Activated T-helper 2 cell treated with anti-CD3 and anti-CD28 coated beads, Interferon-gamma antibody, Interleukin-2, Interleukin-4, amounts not matched to agents 10 μg/mL and 5 μg/mL and 100 μg/mL, durations not matched to agents 14 hours and 24 hours and 36 hours (primary cell): ENCODE measurements around the gene SC5D. TPM values are rescaled to one million over a fixed set of nuclear protein-coding genes. Genes with fewer than 3 reads are reported as not detected.
A peak's percentile ranks its signal among the peaks of the same experiment; 100 is the strongest.

Source experiments
- DNase-seq: peaks from one replicate; pipeline ENCODE4 v3.0.0; 2021; ENCODE audit warnings: low spot score
- H3K27ac Mint-ChIP-seq: one replicate; pipeline ENCODE4 v1.8.0; 2021; ENCODE audit warnings: mixed read lengths
- H3K27me3 Mint-ChIP-seq: one replicate; pipeline ENCODE4 v1.8.0; 2021; ENCODE audit warnings: low read depth, mixed read lengths
- H3K36me3 Mint-ChIP-seq: one replicate; pipeline ENCODE4 v1.8.0; 2021; ENCODE audit warnings: low read depth, mixed read lengths
- H3K4me1 Mint-ChIP-seq: one replicate; pipeline ENCODE4 v1.8.0; 2021; ENCODE audit warnings: low read depth, mixed read lengths
- H3K4me3 Mint-ChIP-seq: one replicate; pipeline ENCODE4 v1.8.0; 2021; ENCODE audit warnings: low read depth, mild to moderate bottlenecking, moderate library complexity, mixed read lengths
- H3K9me3 Mint-ChIP-seq: one replicate; pipeline ENCODE4 v1.8.0; 2021; ENCODE audit warnings: mixed read lengths
- intact Hi-C: fragments of 100-400 bp; cut with micrococcal nuclease; formaldehyde crosslinking; loops from one replicate; pipeline ENCODE4 v1.15.1; 2023
- total RNA-seq: library from RNA; stranded (reverse); gene quantifications from 2 replicates; pipeline ENCODE4 v1.2.3, GENCODE V29; 2022

Gene SC5D
- total RNA-seq, 1 donor from 2014 or later = 28.0 TPM

- Mint-ChIP-seq H3K4me1 (peaks cover 21% of the 10 kb centered on the region), H3K27me3 (peaks cover 12% of the 10 kb centered on the region), H3K4me3 (no peak overlapping the region), H3K36me3 (no peaks in the 10 kb centered on the region), H3K27ac (no peak overlapping the region), H3K9me3 (no peaks in the 10 kb centered on the region)
- intact Hi-C loops = no loop called here
- no peak for DNase-seq
These were observed 30.6 kb downstream of the SC5D start for GRCh38 chr11:121323046-121323607.

- Mint-ChIP-seq H3K27me3 (peaks cover 11% of the 10 kb centered on the region), H3K4me3 (no peak overlapping the region), H3K9me3 (no peaks in the 10 kb centered on the region), H3K36me3 (no peaks in the 10 kb centered on the region), H3K27ac (no peak overlapping the region), H3K4me1 (peaks cover 8% of the 10 kb centered on the region)
- intact Hi-C loops = loop anchor here (2.0 to 5.0 kb wide), 3 partner anchors 15 to 126 kb away; partner anchors contain the start of genes SORL1 and SORL1-AS1
- DNase-seq = no peak
These were observed 33.7 kb downstream of the SC5D start for GRCh38 chr11:121326230-121326629.

GRCh38 chr11:121327553-121327952, 35.0 kb downstream of the SC5D start:
- Mint-ChIP-seq H3K9me3 (no peaks in the 10 kb centered on the region), H3K4me1 (no peaks in the 10 kb centered on the region), H3K27me3 (peaks cover 8% of the 10 kb centered on the region), H3K4me3 (no peak overlapping the region), H3K27ac (no peak overlapping the region), H3K36me3 (no peaks in the 10 kb centered on the region)
- no peak for DNase-seq
- intact Hi-C loops = loop anchor here (2.0 to 5.0 kb wide), 3 partner anchors 17 to 125 kb away; partner anchors contain the start of genes SORL1 and SORL1-AS1

- intact Hi-C loops = loop anchor here (5.0 kb wide), 2 partner anchors 89 to 124 kb away; partner anchors contain the start of genes SORL1 and SORL1-AS1
- H3K27me3 Mint-ChIP-seq = peaks cover 9% of the 10 kb centered on the region
- H3K4me3 Mint-ChIP-seq = no peak overlapping the region
- no peak overlapping the region for H3K27ac Mint-ChIP-seq
- no peaks in the 10 kb centered on the region for H3K9me3 Mint-ChIP-seq
- peak; percentile 29 for DNase-seq
- no peaks in the 10 kb centered on the region for H3K36me3 Mint-ChIP-seq
- no peaks in the 10 kb centered on the region for H3K4me1 Mint-ChIP-seq
These were observed 35.8 kb downstream of the SC5D start for GRCh38 chr11:121328176-121328966.

GRCh38 chr11:121328967-121329679, 36.6 kb downstream of the SC5D start:
- intact Hi-C loops = loop anchor here (5.0 kb wide), 2 partner anchors 88 to 123 kb away; partner anchors contain the start of genes SORL1 and SORL1-AS1
- Mint-ChIP-seq H3K27me3 (peaks cover 12% of the 10 kb centered on the region), H3K4me3 (no peak overlapping the region), H3K4me1 (no peaks in the 10 kb centered on the region), H3K27ac (no peak overlapping the region), H3K9me3 (no peaks in the 10 kb centered on the region), H3K36me3 (no peaks in the 10 kb centered on the region)
- DNase-seq = no peak

- Mint-ChIP-seq H3K27me3 (peaks cover 17% of the 10 kb centered on the region), H3K4me1 (no peaks in the 10 kb centered on the region), H3K27ac (no peak overlapping the region), H3K9me3 (no peaks in the 10 kb centered on the region), H3K36me3 (no peaks in the 10 kb centered on the region), H3K4me3 (no peak overlapping the region)
- intact Hi-C loops = loop anchor here (5.0 kb wide), 2 partner anchors 87 to 122 kb away; partner anchors contain the start of genes SORL1 and SORL1-AS1
- DNase-seq = no peak
These were observed 37.3 kb downstream of the SC5D start for GRCh38 chr11:121329781-121330395.

GRCh38 chr11:121330614-121331435, 38.3 kb downstream of the SC5D start:
- Mint-ChIP-seq H3K27ac (no peak overlapping the region), H3K36me3 (no peaks in the 10 kb centered on the region), H3K27me3 (peaks cover 16% of the 10 kb centered on the region), H3K4me3 (no peak overlapping the region), H3K4me1 (no peaks in the 10 kb centered on the region), H3K9me3 (no peaks in the 10 kb centered on the region)
- DNase-seq = no peak
- intact Hi-C loops = no loop called here

- intact Hi-C loops = no loop called here
- H3K27me3 Mint-ChIP-seq = peaks cover 16% of the 10 kb centered on the region
- H3K4me3 Mint-ChIP-seq = no peak overlapping the region
- H3K27ac Mint-ChIP-seq = no peak overlapping the region
- DNase-seq = no peak
- peaks cover 20% of the 10 kb centered on the region for H3K4me1 Mint-ChIP-seq
- no peaks in the 10 kb centered on the region for H3K9me3 Mint-ChIP-seq
- no peaks in the 10 kb centered on the region for H3K36me3 Mint-ChIP-seq
These were observed 42.6 kb downstream of the SC5D start for GRCh38 chr11:121334973-121335710.

- H3K4me1 Mint-ChIP-seq = peaks cover 29% of the 10 kb centered on the region
- no peak for DNase-seq
- H3K27me3 Mint-ChIP-seq = peaks cover 12% of the 10 kb centered on the region
- no peaks in the 10 kb centered on the region for H3K36me3 Mint-ChIP-seq
- H3K9me3 Mint-ChIP-seq = no peaks in the 10 kb centered on the region
- intact Hi-C loops = no loop called here
- H3K4me3 Mint-ChIP-seq = no peak overlapping the region
- no peak overlapping the region for H3K27ac Mint-ChIP-seq
These were observed 43.8 kb downstream of the SC5D start for GRCh38 chr11:121336279-121336937.

- Mint-ChIP-seq H3K27me3 (peaks cover 12% of the 10 kb centered on the region), H3K27ac (peak overlapping the region; percentile 40), H3K4me3 (no peak overlapping the region), H3K4me1 (peaks cover 31% of the 10 kb centered on the region), H3K9me3 (no peaks in the 10 kb centered on the region), H3K36me3 (no peaks in the 10 kb centered on the region)
- intact Hi-C loops = no loop called here
- DNase-seq = no peak
These were observed 44.5 kb downstream of the SC5D start for GRCh38 chr11:121337078-121337477.

GRCh38 chr11:121337740-121338272, 45.2 kb downstream of the SC5D start:
- no peaks in the 10 kb centered on the region for H3K9me3 Mint-ChIP-seq
- H3K36me3 Mint-ChIP-seq = no peaks in the 10 kb centered on the region
- no peak for DNase-seq
- intact Hi-C loops = no loop called here
- H3K27ac Mint-ChIP-seq = no peak overlapping the region
- no peak overlapping the region for H3K4me3 Mint-ChIP-seq
- H3K4me1 Mint-ChIP-seq = peaks cover 31% of the 10 kb centered on the region
- peaks cover 10% of the 10 kb centered on the region for H3K27me3 Mint-ChIP-seq
